Parathyroid adenoma (tissue), 2 donors: ENCODE measurements around the gene ANKRD31.

ENCODE experiments used
- H2AFZ ChIP-seq: fragments of 300-600 bp; sonication (generic); one replicate; pipeline ENCODE4 v1.7.0; 2017; ENCODE audit warnings: antibody characterized with exemption, mild to moderate bottlenecking
- H3K27ac ChIP-seq: fragments of 300-600 bp; sonication (generic); one replicate; pipeline ENCODE4 v1.7.0; 2017
- H3K27me3 ChIP-seq: fragments of 300-600 bp; sonication (generic); one replicate; pipeline ENCODE4 v1.7.0; 2017; ENCODE audit warnings: low read length; ENCODE audit not compliant: control insufficient read depth, insufficient read depth
- H3K36me3 ChIP-seq: fragments of 300-600 bp; sonication (generic); one replicate; pipeline ENCODE4 v1.7.0; 2017; ENCODE audit warnings: low read length; ENCODE audit not compliant: control insufficient read depth, insufficient read depth
- H3K4me1 ChIP-seq: fragments of 300-600 bp; sonication (generic); one replicate; pipeline ENCODE4 v1.7.0; 2017; ENCODE audit warnings: control low read depth
- H3K4me2 ChIP-seq: fragments of 300-600 bp; sonication (generic); one replicate; pipeline ENCODE4 v1.7.0; 2017; ENCODE audit warnings: low read length
- H3K4me3 ChIP-seq: fragments of 300-600 bp; sonication (generic); one replicate; pipeline ENCODE4 v1.7.0; 2017; ENCODE audit warnings: low read depth, low read length
- H3K79me2 ChIP-seq: fragments of 300-600 bp; sonication (generic); one replicate; pipeline ENCODE4 v1.7.0; 2017; ENCODE audit warnings: control low read depth
- H3K9ac ChIP-seq: fragments of 300-600 bp; sonication (generic); one replicate; pipeline ENCODE4 v1.7.0; 2017; ENCODE audit warnings: mild to moderate bottlenecking
- H3K9me3 ChIP-seq: fragments of 300-600 bp; sonication (generic); one replicate; pipeline ENCODE4 v1.7.0; 2017; ENCODE audit warnings: low read length; ENCODE audit not compliant: control insufficient read depth
- TF ChIP-seq, protein P1 (sequence below): fragments of 300-600 bp; sonication (generic); IDR thresholded peaks from one replicate; pipeline ENCODE4 v1.7.0; 2017; ENCODE audit warnings: antibody characterized with exemption, mild to moderate bottlenecking
- donor health status: primary hyperparathyroidism.

The ANKRD31 gene

DNA sequence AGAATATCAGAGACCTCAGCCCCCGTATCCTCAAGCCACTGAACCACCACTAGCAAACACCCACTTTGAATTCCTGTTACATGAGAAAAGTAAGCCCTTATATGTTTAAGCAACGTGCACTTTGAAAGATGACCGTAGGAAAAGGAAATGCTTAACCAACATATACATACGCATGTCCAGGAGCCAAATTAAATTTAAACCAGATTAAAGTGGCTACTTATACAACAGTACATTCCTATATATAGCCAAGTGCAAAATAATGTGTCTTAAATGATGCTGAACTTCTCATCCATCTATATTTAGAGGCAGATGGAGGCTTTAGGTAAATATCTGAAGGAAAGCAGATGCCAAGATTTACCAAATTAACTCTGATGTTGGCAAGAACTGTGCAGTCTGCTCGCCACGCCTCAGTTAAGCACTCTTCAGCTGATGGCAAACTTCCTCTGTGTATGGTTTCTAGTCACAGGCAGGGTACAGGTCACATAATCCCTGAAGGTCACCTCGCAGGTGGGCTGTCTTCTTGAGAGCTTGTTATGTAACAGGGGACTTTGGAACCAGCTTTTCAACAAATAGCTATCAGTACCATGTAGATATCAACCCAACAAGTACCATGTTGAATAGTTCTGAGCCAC lies 192.9 kb downstream of the ANKRD31 start:
- TF ChIP-seq, protein P1, sequence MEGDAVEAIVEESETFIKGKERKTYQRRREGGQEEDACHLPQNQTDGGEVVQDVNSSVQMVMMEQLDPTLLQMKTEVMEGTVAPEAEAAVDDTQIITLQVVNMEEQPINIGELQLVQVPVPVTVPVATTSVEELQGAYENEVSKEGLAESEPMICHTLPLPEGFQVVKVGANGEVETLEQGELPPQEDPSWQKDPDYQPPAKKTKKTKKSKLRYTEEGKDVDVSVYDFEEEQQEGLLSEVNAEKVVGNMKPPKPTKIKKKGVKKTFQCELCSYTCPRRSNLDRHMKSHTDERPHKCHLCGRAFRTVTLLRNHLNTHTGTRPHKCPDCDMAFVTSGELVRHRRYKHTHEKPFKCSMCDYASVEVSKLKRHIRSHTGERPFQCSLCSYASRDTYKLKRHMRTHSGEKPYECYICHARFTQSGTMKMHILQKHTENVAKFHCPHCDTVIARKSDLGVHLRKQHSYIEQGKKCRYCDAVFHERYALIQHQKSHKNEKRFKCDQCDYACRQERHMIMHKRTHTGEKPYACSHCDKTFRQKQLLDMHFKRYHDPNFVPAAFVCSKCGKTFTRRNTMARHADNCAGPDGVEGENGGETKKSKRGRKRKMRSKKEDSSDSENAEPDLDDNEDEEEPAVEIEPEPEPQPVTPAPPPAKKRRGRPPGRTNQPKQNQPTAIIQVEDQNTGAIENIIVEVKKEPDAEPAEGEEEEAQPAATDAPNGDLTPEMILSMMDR: no peak
- H2AFZ ChIP-seq: no peak overlapping the region
- H3K9me3 ChIP-seq: no peaks in the 10 kb centered on the region
- peaks cover 3% of the 10 kb centered on the region for H3K4me1 ChIP-seq
- peaks cover 7% of the 10 kb centered on the region for H3K79me2 ChIP-seq
- no peaks in the 10 kb centered on the region for H3K27me3 ChIP-seq
- no peak overlapping the region for H3K9ac ChIP-seq
- H3K4me3 ChIP-seq: no peak overlapping the region
- H3K36me3 ChIP-seq: no peaks in the 10 kb centered on the region
- no peak overlapping the region for H3K4me2 ChIP-seq
- H3K27ac ChIP-seq: no peak overlapping the region

DNA sequence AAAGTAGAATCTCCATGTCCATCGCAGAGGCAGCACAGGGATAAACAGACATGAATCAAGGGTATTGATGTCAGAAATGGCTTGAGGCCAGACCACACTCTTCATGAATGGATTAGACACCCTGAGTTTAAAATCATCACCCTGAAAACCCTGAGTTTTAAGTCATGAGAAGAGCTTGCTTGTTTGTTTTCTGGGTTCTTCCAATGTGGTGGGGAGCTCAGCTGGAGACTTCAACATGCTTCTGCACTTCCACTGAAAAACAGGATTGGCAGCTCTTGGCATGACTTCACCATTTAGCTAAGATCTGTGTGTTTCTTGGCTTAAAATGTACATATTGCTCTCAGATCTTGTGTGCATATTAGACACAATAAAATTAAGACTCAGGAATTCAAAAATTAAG lies 194.2 kb downstream of the ANKRD31 start:
- no peak overlapping the region for H3K27ac ChIP-seq
- H3K4me1 ChIP-seq: peaks cover 3% of the 10 kb centered on the region
- H3K9me3 ChIP-seq: no peaks in the 10 kb centered on the region
- H2AFZ ChIP-seq: no peak overlapping the region
- no peak overlapping the region for H3K4me2 ChIP-seq
- TF ChIP-seq, protein P1: no peak
- no peak overlapping the region for H3K4me3 ChIP-seq
- no peaks in the 10 kb centered on the region for H3K36me3 ChIP-seq
- no peaks in the 10 kb centered on the region for H3K27me3 ChIP-seq
- no peak overlapping the region for H3K9ac ChIP-seq
- H3K79me2 ChIP-seq: peaks cover 4% of the 10 kb centered on the region

DNA sequence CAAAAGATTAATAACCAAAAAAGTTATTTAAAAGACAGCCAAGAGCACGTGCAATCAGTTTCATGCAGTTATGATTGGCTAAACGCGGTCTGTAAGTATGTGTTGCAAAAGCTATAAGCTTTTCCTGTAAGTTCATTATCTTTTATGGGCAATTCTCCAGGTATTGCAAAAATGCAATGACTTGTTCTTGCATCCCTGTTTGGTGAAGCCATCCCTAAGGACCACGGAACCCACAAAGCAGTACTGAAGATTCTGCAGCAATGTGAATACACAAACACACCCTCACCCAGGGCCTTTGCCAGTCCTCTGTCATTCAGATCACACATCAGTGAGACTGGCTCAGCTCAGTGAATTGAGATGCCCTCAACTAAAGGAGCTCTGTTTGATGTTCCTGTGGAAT lies 195.7 kb downstream of the ANKRD31 start:
- Histone ChIP-seq H3K9me3 (no peaks in the 10 kb centered on the region), H3K4me2 (no peak overlapping the region), H2AFZ (no peak overlapping the region), H3K79me2 (peaks cover 2% of the 10 kb centered on the region), H3K4me3 (no peak overlapping the region), H3K27ac (no peak overlapping the region), H3K4me1 (peaks cover 5% of the 10 kb centered on the region), H3K9ac (no peak overlapping the region), H3K36me3 (no peaks in the 10 kb centered on the region), H3K27me3 (no peaks in the 10 kb centered on the region)
- TF ChIP-seq, protein P1: no peak

DNA sequence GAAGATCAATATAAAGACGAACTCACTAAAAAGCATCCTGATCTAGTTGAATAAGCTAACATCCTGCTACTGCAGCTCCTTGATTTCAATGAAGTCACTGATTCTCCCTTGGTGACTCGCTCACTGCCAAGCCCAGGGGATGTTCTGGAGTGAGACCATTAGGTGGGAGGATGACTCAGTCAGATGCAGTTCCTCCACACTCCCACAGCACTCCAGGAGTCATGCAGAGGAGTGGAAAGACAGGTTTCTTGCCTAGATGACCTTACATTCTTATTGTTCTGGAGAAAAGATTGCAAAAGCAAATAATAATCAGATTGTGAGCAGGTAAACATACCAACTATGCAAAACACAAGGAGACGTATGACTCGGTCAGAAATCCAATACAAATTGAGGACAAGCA lies 199.6 kb downstream of the ANKRD31 start:
- Histone ChIP-seq H3K4me2 (no peak overlapping the region), H3K4me1 (peaks cover 3% of the 10 kb centered on the region), H3K27ac (peak overlapping the region; percentile 65), H3K9ac (no peak overlapping the region), H3K4me3 (peak overlapping the region; percentile 28), H3K36me3 (no peaks in the 10 kb centered on the region), H2AFZ (no peak overlapping the region), H3K27me3 (no peaks in the 10 kb centered on the region), H3K9me3 (no peaks in the 10 kb centered on the region), H3K79me2 (peaks cover 4% of the 10 kb centered on the region)
- TF ChIP-seq, protein P1: peak; percentile 10

GRCh38 chr5:75034137-75034739 lies 202.4 kb downstream of the ANKRD31 start:
- TF ChIP-seq, protein P1: no peak
- no peak overlapping the region for H3K9ac ChIP-seq
- H3K9me3 ChIP-seq: no peaks in the 10 kb centered on the region
- peaks cover 3% of the 10 kb centered on the region for H3K4me1 ChIP-seq
- H3K36me3 ChIP-seq: no peaks in the 10 kb centered on the region
- H3K27ac ChIP-seq: no peak overlapping the region
- no peak overlapping the region for H3K4me3 ChIP-seq
- no peaks in the 10 kb centered on the region for H3K27me3 ChIP-seq
- H3K79me2 ChIP-seq: peaks cover 4% of the 10 kb centered on the region
- H2AFZ ChIP-seq: no peak overlapping the region
- no peak overlapping the region for H3K4me2 ChIP-seq
